ENCODE data around the gene ALG14.
"Not testable (repeated sequence)": the region's sequence is repeated elsewhere in the genome, so short reads cannot be mapped to it uniquely, and the experiment has no call there.

The ALG14 gene

DNA sequence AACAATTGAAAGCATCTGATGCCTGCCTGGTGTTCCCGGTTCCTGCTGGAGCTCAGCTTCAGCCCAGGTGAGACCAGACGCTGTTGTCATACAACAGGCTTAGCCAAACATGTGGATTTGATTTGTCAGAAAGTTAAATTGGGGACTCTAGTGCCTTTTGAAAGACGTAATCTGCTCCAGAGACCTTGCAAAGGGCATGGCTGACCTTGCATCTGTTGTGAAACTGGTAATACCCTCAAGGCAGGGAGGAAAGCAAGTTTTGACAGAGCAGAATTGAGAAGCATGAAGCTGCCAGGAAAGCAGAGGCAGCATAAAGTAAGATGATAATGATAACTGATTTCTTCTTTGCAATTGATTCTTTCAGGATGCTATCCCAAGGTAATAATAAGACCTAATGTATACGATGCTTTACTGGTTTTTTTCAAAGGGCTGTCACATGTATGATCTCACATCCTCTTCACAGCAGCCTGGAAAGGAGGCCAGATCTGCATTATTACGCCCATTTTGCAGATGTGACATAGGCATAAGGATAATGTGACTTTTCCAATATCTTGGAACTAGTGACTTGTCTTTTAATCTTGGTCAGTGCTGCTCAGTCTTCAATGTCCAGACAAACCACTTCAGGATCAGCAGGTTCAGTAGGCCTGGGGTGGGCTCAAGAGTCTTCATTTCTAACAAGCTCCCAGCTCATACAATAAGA lies 121.1 kb downstream of the ALG14 start:
- DNase-seq, result no peak

DNA sequence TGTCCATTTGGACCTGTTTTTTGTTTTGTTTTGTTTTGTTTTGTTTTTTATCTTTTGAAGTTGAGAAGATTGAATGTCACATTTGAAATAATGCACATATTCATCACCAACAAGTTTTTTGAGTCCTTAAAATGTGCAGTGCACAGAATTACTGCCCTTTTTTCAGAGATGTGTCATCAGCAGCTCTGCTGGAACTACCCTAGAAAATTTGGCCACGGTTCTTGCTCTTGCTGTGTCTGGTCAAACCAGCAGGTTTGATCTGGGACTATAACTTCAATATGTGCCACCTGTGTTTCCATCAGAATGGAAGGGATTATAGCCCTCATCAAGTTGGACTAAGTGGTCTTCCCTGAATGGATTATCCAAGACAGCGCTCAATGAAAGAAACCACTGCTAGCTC lies 121.7 kb downstream of the ALG14 start:
- DNase-seq, result no peak

DNA sequence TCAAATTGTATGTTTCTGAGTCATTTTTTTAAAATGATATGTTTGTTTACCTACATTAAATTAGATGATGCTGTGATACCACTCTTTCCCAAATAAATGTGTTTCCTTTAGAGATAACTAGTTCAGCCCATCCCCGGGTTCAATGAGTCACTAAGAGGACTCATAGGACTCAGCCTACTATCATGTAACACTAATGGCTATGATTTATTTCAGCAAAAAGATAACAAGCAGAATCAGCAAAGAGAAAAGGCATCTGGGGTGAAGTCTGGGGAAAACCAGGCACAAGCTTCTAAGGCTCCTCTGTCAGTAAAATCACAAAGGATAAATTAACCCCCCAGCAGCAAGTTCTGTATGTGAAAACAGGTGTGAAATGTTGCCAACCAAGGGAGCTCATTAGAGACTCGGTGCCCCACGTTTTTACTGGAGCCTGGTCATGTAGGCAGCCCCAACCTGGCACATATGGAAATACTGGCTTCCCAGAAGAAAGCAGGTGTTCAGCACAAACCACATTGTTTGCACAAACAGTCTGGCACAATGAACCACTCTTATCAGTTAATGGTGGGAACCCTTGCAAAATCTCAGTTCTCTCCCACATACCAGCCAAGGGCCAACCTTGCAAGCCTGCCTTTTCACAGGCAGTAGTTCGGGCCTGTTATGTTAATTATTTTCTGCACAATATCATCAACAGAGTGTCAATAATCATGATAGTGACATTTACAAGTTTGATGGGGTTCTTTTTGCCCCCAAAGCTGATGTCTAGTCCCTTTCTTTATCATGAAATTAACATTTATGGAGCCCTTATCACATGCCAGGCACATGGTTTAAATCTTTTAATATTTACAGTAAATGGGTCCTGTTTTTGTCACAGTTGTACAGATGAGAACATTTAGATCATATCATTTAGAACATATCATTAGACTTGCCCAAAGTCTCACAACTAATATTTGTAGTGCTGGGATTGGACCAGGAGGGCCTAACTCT lies 122.8 kb downstream of the ALG14 start:
- DNase-seq, result no peak

- DNase-seq, result no peak
Observed at GRCh38 chr1:94947437-94947836, 125.3 kb downstream of the ALG14 start.

DNA sequence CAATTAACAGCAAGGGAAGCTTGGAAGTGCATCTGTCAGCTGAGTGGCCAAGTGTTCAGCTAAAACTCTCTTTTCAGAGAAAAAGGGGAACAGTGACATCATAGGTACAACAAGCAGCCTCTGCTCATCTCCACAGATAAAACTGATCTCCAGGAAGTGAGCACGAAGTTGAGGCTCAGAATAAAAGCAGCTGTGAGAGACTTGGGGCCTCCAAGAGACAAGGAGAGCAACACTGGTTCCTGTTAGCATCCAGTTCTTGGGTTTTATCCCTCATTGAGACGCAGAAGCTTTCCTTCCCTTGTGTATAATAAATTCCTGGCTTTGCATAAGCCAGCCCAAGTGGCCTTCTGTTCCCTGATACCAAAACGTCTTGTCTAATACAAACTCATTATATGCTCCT lies 125.9 kb downstream of the ALG14 start:
- DNase-seq, result no peak

GRCh38 chr1:94942171-94943128 lies 130.3 kb downstream of the ALG14 start:
- no peak for DNase-seq

DNA sequence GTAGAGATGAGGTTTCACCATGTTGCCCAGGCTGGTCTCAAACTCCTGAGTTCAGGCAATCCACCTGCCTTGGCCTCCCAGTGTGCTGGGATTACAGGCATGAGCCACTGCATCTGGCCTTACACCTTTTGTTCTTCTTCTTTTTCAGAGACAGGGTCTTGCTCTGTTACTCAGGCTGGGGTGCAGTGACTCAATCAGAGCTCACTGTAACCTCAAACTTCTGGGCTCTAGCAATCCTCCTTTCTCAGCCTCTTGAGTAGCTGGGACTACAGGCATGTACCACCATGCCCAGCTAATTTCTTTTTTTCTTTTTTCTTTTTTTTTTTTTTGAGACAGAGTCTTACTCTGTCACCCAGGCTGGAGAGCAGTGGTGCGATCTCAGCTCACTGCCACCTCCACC lies 131.3 kb downstream of the ALG14 start:
- DNase-seq, result not testable (repeated sequence)

DNA sequence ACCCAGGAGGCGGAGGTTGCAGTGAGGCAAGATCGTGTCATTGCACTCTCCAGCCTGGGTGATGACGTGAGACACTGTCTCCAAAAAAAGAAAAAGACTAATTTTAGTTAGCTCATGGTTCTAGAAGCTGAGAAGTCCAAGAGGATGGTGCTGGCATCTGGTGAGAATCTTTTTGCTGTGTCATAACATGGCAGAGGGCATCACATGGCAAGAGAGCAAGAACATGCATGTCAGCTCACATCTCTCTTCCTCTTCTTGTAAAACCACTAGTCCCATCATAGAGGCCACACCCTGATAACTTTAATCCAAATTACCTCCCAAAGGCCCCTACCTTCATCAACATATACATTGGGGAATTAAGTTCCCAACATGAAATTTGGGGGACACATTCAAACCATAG lies 132.0 kb downstream of the ALG14 start:
- no peak for DNase-seq

- no peak for DNase-seq
Observed at GRCh38 chr1:94937820-94938219, 134.9 kb downstream of the ALG14 start.

DNA sequence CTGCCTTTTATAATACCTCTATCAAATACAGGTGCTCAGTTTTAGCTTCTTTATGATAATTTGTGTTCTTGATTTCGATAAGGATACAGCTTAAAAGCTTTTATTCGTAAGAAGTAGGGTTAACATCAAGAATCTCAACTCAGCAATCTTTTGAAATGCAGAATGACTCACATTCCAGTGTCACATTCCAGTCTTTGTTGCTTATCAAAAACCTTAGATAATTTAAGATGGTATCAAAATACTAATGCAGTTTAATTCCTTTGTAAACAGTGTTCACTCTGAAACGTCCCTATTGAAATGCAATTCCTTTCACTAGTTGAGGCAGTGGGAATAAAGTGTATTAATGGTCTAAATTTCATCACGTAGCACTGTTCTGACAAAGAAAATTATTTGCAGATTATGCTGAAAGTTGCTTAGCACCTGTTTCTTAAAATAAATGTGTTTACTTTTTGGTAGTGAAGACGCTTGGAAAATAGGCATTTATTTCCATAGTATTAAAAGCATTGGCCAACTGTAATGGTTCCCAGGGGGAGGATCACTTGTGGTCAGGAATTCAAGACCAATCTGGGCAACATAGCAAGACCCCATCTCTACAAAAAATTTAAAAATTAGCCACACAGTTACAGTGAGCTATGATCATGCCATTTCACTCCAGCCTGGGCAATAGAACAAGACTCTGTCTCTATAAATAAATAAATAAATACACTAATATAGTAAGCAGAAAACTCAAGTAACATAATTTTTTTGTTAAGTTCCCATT lies 135.7 kb downstream of the ALG14 start:
- no peak for DNase-seq

DNA sequence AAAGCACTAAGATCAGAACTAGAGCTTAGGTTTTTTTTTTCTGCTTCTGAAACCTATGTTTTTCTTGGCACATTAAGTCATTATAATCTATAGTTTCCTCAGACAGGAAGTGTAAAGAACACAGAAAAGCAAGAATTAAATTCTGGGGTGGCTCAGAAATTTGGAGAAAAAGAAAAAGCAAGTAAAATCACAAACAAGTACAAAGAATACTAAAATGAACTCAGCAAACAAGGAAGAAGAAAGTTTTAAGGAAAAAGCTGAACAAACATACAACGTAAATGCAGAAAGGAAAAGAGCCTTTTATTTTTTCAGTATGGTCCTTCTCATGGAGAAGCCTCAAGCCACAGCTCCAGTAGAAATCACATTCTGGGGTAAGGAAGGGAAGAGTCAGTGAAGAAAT lies 137.3 kb downstream of the ALG14 start:
- no peak for DNase-seq

- no peak for DNase-seq
Observed at GRCh38 chr1:94935034-94935433, 137.7 kb downstream of the ALG14 start.

DNA sequence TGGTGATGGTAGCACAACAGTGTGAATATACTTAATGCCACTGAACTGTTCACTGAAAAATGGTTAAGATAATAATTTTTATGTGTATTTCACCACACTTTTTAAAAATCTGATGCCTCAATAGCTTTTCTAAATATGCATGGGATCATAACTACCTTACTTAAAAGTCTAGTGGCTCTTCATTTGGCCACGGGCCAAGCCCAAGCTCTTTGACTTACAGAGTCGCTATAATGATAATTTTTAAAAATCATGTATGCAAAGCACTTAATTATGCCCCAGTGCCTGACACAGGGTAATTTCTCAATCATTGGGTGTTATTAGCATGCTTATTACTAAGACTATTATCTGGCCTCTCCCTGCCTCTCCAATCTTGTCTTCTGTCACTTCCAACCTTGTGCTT lies 138.2 kb downstream of the ALG14 start:
- no peak for DNase-seq

- no peak for DNase-seq
Observed at GRCh38 chr1:94931254-94931841, 141.4 kb downstream of the ALG14 start.

GRCh38 chr1:94929351-94930217 lies 143.2 kb downstream of the ALG14 start:
- DNase-seq, result no peak

GRCh38 chr1:94928293-94928939 lies 144.3 kb downstream of the ALG14 start:
- no peak for DNase-seq

- no peak for DNase-seq
Observed at GRCh38 chr1:94927405-94928175, 145.2 kb downstream of the ALG14 start.

DNA sequence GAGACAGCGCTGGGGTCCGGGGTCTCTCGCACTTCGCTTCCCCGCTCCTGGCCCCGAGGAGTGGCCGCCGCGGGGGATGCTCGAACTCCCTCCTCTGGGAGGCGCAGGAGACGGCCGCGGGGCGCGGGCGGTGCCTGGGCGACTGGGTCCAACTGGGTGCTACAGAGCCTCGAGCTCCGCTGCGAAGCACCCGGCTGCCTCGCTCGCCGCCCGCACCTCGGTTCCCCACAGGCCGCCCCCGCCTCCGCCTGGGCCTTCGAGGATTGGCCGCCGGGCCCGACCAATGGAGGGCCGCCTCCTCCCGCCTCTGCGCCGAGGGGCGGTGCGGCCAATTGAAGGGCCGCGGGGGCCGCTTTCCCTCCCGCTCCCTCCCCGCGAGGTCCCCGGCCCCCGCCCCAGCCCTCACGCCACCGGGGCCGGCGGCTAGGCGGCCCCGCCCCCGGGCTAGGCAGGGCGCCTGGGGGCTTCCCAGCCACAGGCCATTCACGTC lies 145.8 kb downstream of the ALG14 start, which contains the start of gene CNN3:
TSS of gene CNN3 (minus strand) at position 196 of the 490 bp plus-strand sequence. CDS start 216 bp downstream, outside the sequence.
- peak; percentile 79 for DNase-seq
